ENCODE data around the gene FMN1. TPM values are rescaled to one million over a fixed set of nuclear protein-coding genes. Genes with fewer than 3 reads are reported as not detected.

FMN1 gene
- total RNA-seq, 2 donors from 2014 or later, result 13.7 to 17.1 TPM

DNA sequence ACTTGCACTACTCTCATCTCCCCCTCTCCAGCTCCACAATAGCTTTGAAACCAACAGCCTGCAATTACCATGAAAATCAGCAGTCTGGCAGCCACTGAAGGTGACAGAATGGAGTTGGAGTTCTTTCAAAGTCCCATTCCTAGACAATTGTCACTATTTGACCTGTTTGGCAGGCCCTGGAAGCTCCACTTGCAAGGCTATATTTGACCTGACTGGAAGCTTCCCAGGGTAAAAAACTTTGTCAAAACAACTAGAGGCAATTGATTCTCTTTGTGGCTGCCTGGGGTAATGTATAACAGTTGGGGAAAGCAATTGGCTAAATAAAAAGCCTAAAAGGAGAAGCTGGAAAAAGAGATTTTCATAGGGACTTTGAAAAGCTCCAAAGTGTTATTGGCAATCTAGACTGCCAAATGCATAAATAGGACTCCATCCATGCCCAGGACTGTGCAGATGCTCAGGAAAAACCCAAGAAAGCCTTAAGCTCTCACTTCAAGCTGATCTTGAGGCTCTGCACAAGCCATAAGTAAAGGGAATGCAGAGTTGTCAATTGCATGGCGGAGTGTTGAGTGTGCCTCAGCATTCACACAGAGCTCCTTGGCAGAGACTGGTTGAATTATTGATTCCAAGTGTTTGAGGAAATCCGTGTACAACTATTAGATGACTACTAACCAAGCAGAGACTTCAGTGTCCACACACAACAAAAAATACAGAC is 458.4 kb downstream of the FMN1 start:
- H3K4me1 ChIP-seq, result no peaks in the 10 kb centered on the region
- no peak for TF ChIP-seq POLR2A (IDR thresholded peaks at IDR 0.05)
- TF ChIP-seq, protein P1, sequence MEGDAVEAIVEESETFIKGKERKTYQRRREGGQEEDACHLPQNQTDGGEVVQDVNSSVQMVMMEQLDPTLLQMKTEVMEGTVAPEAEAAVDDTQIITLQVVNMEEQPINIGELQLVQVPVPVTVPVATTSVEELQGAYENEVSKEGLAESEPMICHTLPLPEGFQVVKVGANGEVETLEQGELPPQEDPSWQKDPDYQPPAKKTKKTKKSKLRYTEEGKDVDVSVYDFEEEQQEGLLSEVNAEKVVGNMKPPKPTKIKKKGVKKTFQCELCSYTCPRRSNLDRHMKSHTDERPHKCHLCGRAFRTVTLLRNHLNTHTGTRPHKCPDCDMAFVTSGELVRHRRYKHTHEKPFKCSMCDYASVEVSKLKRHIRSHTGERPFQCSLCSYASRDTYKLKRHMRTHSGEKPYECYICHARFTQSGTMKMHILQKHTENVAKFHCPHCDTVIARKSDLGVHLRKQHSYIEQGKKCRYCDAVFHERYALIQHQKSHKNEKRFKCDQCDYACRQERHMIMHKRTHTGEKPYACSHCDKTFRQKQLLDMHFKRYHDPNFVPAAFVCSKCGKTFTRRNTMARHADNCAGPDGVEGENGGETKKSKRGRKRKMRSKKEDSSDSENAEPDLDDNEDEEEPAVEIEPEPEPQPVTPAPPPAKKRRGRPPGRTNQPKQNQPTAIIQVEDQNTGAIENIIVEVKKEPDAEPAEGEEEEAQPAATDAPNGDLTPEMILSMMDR (IDR thresholded peaks at IDR 0.05), result no peak
- no peaks in the 10 kb centered on the region for H3K36me3 ChIP-seq (replicated peaks in 1 of 2; ENCODE audit: insufficient read depth in 1 of 2, low read depth in 2 of 2)
- intact Hi-C loops (cut with DNase I), result no loop called here
- no peak overlapping the region for H3K27ac ChIP-seq
- no peaks in the 10 kb centered on the region for H3K27me3 ChIP-seq
- no peak overlapping the region for H3K4me3 ChIP-seq
- no peaks in the 10 kb centered on the region for H3K9me3 ChIP-seq
- 69 to 71% methylated on average over 2 of the region's 2 CpGs for WGBS, 2 donors
- ATAC-seq (no peak), DNase-seq (no peak)

GRCh38 chr15:32733281-32733680 is 461.2 kb downstream of the FMN1 start:
- WGBS, 2 donors, result 52 to 66% methylated on average over 3 of the region's 3 CpGs
- Histone ChIP-seq H3K27ac (no peak overlapping the region), H3K27me3 (no peaks in the 10 kb centered on the region), H3K36me3 (replicated peaks in 1 of 2; ENCODE audit: insufficient read depth in 1 of 2, low read depth in 2 of 2) (no peaks in the 10 kb centered on the region), H3K4me3 (no peak overlapping the region), H3K4me1 (no peaks in the 10 kb centered on the region), H3K9me3 (no peaks in the 10 kb centered on the region)
- DNase-seq (no peak), ATAC-seq (no peak)
- TF ChIP-seq, protein P1 (IDR thresholded peaks at IDR 0.05), result no peak
- no peak for TF ChIP-seq POLR2A (IDR thresholded peaks at IDR 0.05)
- intact Hi-C loops (cut with DNase I), result no loop called here

GRCh38 chr15:32732574-32733157 is 461.8 kb downstream of the FMN1 start:
- Histone ChIP-seq H3K36me3 (replicated peaks in 1 of 2; ENCODE audit: insufficient read depth in 1 of 2, low read depth in 2 of 2) (no peaks in the 10 kb centered on the region), H3K9me3 (no peaks in the 10 kb centered on the region), H3K27ac (no peak overlapping the region), H3K4me1 (no peaks in the 10 kb centered on the region), H3K27me3 (no peaks in the 10 kb centered on the region), H3K4me3 (no peak overlapping the region)
- no peak for DNase-seq
- ATAC-seq, result no peak
- TF ChIP-seq, protein P1 (IDR thresholded peaks at IDR 0.05), result no peak
- TF ChIP-seq POLR2A (IDR thresholded peaks at IDR 0.05), result no peak
- 74 to 82% methylated on average over 6 of the region's 6 CpGs for WGBS, 2 donors
- intact Hi-C loops (cut with DNase I), result no loop called here

DNA sequence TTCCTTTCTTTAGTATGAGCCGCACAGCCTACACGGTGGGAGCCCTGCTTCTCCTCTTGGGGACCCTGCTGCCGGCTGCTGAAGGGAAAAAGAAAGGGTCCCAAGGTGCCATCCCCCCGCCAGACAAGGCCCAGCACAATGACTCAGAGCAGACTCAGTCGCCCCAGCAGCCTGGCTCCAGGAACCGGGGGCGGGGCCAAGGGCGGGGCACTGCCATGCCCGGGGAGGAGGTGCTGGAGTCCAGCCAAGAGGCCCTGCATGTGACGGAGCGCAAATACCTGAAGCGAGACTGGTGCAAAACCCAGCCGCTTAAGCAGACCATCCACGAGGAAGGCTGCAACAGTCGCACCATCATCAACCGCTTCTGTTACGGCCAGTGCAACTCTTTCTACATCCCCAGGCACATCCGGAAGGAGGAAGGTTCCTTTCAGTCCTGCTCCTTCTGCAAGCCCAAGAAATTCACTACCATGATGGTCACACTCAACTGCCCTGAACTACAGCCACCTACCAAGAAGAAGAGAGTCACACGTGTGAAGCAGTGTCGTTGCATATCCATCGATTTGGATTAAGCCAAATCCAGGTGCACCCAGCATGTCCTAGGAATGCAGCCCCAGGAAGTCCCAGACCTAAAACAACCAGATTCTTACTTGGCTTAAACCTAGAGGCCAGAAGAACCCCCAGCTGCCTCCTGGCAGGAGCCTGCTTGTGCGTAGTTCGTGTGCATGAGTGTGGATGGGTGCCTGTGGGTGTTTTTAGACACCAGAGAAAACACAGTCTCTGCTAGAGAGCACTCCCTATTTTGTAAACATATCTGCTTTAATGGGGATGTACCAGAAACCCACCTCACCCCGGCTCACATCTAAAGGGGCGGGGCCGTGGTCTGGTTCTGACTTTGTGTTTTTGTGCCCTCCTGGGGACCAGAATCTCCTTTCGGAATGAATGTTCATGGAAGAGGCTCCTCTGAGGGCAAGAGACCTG is 463.5 kb downstream of the FMN1 start:
- 46 to 49% methylated on average over 17 to 27 of the region's 27 CpGs for WGBS, 2 donors
- ATAC-seq, result peak; percentile 35
- intact Hi-C loops (cut with DNase I), result no loop called here

More for the DNA sequence above, 463.5 kb downstream of the FMN1 start:
- no peaks in the 10 kb centered on the region for H3K36me3 ChIP-seq (replicated peaks in 1 of 2; ENCODE audit: insufficient read depth in 1 of 2, low read depth in 2 of 2)
- no peaks in the 10 kb centered on the region for H3K27me3 ChIP-seq
- H3K27ac ChIP-seq, result no peak overlapping the region
- TF ChIP-seq, protein P1 (IDR thresholded peaks at IDR 0.05), result no peak
- TF ChIP-seq POLR2A (IDR thresholded peaks at IDR 0.05), result no peak
- H3K9me3 ChIP-seq, result no peaks in the 10 kb centered on the region
- peak; percentile 65 to 88 (median 73) for DNase-seq
- H3K4me3 ChIP-seq, result no peak overlapping the region
- no peaks in the 10 kb centered on the region for H3K4me1 ChIP-seq

Data from body of pancreas (tissue), 4 donors.